WTC11 (cell line): Measurements from ENCODE around the gene ARID2.

Experiments used
- CREM ChIP-seq: sonication (generic); formaldehyde crosslinking; IDR thresholded peaks from 2 replicates; pipeline ENCODE4 v1.8.1; 2022; ENCODE audit warnings: mild to moderate bottlenecking, missing genetic modification reagents, moderate library complexity
- SMAD4 ChIP-seq: sonication (generic); formaldehyde crosslinking; IDR thresholded peaks from 2 replicates; pipeline ENCODE4 v1.8.0; 2022; ENCODE audit warnings: mild to moderate bottlenecking, missing genetic modification reagents
- ZNF263 ChIP-seq: sonication (generic); formaldehyde crosslinking; IDR thresholded peaks from 2 replicates; pipeline ENCODE4 v1.8.1; 2022; ENCODE audit warnings: low read depth, mild to moderate bottlenecking, moderate library complexity, missing genetic modification reagents
- TF ChIP-seq, protein P1 (sequence below): sonication (generic); formaldehyde crosslinking; IDR thresholded peaks from 2 replicates; pipeline ENCODE4 v1.8.0; 2022; ENCODE audit warnings: mild to moderate bottlenecking, missing genetic modification reagents
- TF ChIP-seq, protein P2 (sequence below): sonication (generic); formaldehyde crosslinking; IDR thresholded peaks from 2 replicates; pipeline ENCODE4 v1.8.1; 2022; ENCODE audit warnings: low read depth, missing genetic modification reagents, borderline replicate concordance
- TF ChIP-seq, protein P3 (sequence below): fragments of 250-450 bp; sonication (Bioruptor Pico); IDR thresholded peaks from 2 replicates; pipeline ENCODE4 v1.8.0; 2021; ENCODE audit warnings: mild to moderate bottlenecking
- TF ChIP-seq, protein P4 (sequence below): sonication (generic); formaldehyde crosslinking; conservative IDR thresholded peaks from 2 replicates; pipeline ENCODE4 v1.8.1; 2022; ENCODE audit warnings: mild to moderate bottlenecking, missing genetic modification reagents

DNA sequence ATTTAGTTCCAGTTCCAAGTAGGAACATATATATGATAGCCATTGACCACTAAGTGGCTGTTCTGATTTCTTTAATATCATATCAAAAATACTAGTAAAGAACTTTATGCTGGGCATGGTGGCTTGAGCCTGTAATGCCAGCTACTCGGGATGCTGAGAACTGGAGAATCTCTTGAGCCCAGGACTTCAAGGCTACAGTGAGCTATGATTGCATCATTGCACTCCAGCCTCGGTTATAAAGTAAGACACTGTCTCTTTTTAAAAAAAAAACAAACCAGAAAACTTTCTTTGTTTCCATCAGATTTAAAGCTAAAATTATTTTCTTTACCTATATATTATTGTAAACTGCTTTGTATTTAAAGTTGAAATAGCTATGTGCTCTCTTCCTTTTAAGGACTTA lies 133.8 kb downstream of the ARID2 start:
- TF ChIP-seq, protein P1, sequence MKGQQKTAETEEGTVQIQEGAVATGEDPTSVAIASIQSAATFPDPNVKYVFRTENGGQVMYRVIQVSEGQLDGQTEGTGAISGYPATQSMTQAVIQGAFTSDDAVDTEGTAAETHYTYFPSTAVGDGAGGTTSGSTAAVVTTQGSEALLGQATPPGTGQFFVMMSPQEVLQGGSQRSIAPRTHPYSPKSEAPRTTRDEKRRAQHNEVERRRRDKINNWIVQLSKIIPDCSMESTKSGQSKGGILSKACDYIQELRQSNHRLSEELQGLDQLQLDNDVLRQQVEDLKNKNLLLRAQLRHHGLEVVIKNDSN (CRISPR knock-in tag): no peak
- TF ChIP-seq, protein P2, sequence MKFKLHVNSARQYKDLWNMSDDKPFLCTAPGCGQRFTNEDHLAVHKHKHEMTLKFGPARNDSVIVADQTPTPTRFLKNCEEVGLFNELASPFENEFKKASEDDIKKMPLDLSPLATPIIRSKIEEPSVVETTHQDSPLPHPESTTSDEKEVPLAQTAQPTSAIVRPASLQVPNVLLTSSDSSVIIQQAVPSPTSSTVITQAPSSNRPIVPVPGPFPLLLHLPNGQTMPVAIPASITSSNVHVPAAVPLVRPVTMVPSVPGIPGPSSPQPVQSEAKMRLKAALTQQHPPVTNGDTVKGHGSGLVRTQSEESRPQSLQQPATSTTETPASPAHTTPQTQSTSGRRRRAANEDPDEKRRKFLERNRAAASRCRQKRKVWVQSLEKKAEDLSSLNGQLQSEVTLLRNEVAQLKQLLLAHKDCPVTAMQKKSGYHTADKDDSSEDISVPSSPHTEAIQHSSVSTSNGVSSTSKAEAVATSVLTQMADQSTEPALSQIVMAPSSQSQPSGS (CRISPR knock-in tag): no peak
- TF ChIP-seq SMAD4 (CRISPR knock-in tag) (no peak), ZNF263 (CRISPR knock-in tag) (no peak), CREM (CRISPR knock-in tag) (no peak)
- TF ChIP-seq, protein P3, sequence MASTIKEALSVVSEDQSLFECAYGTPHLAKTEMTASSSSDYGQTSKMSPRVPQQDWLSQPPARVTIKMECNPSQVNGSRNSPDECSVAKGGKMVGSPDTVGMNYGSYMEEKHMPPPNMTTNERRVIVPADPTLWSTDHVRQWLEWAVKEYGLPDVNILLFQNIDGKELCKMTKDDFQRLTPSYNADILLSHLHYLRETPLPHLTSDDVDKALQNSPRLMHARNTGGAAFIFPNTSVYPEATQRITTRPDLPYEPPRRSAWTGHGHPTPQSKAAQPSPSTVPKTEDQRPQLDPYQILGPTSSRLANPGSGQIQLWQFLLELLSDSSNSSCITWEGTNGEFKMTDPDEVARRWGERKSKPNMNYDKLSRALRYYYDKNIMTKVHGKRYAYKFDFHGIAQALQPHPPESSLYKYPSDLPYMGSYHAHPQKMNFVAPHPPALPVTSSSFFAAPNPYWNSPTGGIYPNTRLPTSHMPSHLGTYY: no peak
- TF ChIP-seq, protein P4, sequence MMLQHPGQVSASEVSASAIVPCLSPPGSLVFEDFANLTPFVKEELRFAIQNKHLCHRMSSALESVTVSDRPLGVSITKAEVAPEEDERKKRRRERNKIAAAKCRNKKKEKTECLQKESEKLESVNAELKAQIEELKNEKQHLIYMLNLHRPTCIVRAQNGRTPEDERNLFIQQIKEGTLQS: no peak
